Measurements from ENCODE around the gene PTPRZ1.
A peak's percentile ranks its signal among the peaks of the same experiment; 100 is the strongest.

Gene PTPRZ1

GRCh38 chr7:121960678-121961077 lies 87.7 kb downstream of the PTPRZ1 start:
- DNase-seq = no peak

GRCh38 chr7:121961089-121961867 lies 88.3 kb downstream of the PTPRZ1 start:
- DNase-seq = no peak

GRCh38 chr7:121966276-121966934 lies 93.4 kb downstream of the PTPRZ1 start:
- DNase-seq = no peak

GRCh38 chr7:121966935-121967332 lies 94.0 kb downstream of the PTPRZ1 start:
- no peak for DNase-seq

- no peak for DNase-seq
Measured at GRCh38 chr7:121985476-121986030, 112.6 kb downstream of the PTPRZ1 start.

GRCh38 chr7:121992068-121992467 lies 119.1 kb downstream of the PTPRZ1 start:
- no peak for DNase-seq

- DNase-seq = peak; percentile 30
Measured at GRCh38 chr7:121994625-121995410, 121.9 kb downstream of the PTPRZ1 start.

- no peak for DNase-seq
Measured at GRCh38 chr7:122006687-122007086, 133.7 kb downstream of the PTPRZ1 start.

- DNase-seq = no peak
Measured at GRCh38 chr7:122010116-122010515, 137.2 kb downstream of the PTPRZ1 start.

GRCh38 chr7:122013065-122013464 lies 140.1 kb downstream of the PTPRZ1 start:
- DNase-seq = no peak

GRCh38 chr7:122013630-122014029 lies 140.7 kb downstream of the PTPRZ1 start:
- no peak for DNase-seq

- DNase-seq = no peak
Measured at GRCh38 chr7:122014697-122015096, 141.7 kb downstream of the PTPRZ1 start.

GRCh38 chr7:122018032-122018431 lies 145.1 kb downstream of the PTPRZ1 start:
- no peak for DNase-seq

GRCh38 chr7:122027058-122027457 lies 154.1 kb downstream of the PTPRZ1 start:
- no peak for DNase-seq

GRCh38 chr7:122033641-122034040 lies 160.7 kb downstream of the PTPRZ1 start:
- no peak for DNase-seq

GRCh38 chr7:122035876-122036275 lies 162.9 kb downstream of the PTPRZ1 start:
- no peak for DNase-seq

- DNase-seq = no peak
Measured at GRCh38 chr7:122038134-122038533, 165.2 kb downstream of the PTPRZ1 start.

GRCh38 chr7:122038904-122039303 lies 165.9 kb downstream of the PTPRZ1 start:
- no peak for DNase-seq

- DNase-seq = no peak
Measured at GRCh38 chr7:122040147-122040546, 167.2 kb downstream of the PTPRZ1 start.

GRCh38 chr7:122046402-122046801 lies 173.4 kb downstream of the PTPRZ1 start:
- DNase-seq = no peak

- no peak for DNase-seq
Measured at GRCh38 chr7:122054393-122054792, 181.4 kb downstream of the PTPRZ1 start.

GRCh38 chr7:122055073-122055472 lies 182.1 kb downstream of the PTPRZ1 start:
- no peak for DNase-seq

- no peak for DNase-seq
Measured at GRCh38 chr7:122056977-122057376, 184.0 kb downstream of the PTPRZ1 start.
